Breast epithelium (tissue), 3 donors: ENCODE results near the gene PPM1H.
A peak's percentile ranks its signal among the peaks of the same experiment; 100 is the strongest.

Experiments
- POLR2AphosphoS5 ChIP-seq, 3 donors: sonication (generic); formaldehyde crosslinking; IDR thresholded peaks; one replicate each; pipeline ENCODE4 v1.6.1; 2017; ENCODE audit warnings: antibody characterized with exemption in 3 of 3
- TF ChIP-seq, protein P1 (sequence below), 3 donors: fragments of 450-650 bp; IDR thresholded peaks; one replicate each; pipeline ENCODE4 v1.5.1; 2016 to 2017; ENCODE audit warnings: antibody characterized with exemption in 3 of 3, mild to moderate bottlenecking in 3 of 3, moderate library complexity in 3 of 3

DNA sequence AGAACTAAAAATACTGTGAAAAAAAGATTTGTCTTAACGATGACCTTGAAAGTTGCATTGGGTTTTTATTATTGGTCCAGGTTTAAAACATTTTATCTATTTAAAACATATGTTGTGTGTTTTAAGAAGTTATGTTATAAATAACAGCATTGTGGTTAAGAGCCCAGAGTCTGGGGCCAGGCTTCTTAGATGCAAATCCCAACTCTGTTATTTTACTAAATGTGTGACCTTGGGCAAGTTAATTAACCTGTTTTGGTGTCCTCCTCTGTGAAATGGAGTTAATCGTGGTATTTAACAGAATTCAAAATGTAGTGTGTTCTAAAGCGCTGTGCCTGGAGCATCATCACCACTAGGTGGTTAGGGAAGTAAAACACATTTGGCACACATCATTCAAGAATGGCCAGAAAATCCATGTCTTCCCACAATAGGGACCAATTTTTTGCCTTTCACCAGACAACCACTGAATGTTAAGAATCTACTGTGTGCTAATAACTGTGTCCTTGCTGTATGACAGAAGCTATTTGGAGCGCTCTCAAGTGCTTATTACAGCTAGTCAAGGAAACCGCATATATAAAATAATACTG, 335.0 kb downstream of the PPM1H start:
- TF ChIP-seq, protein P1, sequence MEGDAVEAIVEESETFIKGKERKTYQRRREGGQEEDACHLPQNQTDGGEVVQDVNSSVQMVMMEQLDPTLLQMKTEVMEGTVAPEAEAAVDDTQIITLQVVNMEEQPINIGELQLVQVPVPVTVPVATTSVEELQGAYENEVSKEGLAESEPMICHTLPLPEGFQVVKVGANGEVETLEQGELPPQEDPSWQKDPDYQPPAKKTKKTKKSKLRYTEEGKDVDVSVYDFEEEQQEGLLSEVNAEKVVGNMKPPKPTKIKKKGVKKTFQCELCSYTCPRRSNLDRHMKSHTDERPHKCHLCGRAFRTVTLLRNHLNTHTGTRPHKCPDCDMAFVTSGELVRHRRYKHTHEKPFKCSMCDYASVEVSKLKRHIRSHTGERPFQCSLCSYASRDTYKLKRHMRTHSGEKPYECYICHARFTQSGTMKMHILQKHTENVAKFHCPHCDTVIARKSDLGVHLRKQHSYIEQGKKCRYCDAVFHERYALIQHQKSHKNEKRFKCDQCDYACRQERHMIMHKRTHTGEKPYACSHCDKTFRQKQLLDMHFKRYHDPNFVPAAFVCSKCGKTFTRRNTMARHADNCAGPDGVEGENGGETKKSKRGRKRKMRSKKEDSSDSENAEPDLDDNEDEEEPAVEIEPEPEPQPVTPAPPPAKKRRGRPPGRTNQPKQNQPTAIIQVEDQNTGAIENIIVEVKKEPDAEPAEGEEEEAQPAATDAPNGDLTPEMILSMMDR (IDR thresholded peaks at IDR 0.05) = peak in 1 of 3 donors; percentile 13
- TF ChIP-seq POLR2AphosphoS5 (IDR thresholded peaks at IDR 0.05) = no peak
